ENCODE data around the gene COL6A5. TPM values are rescaled to one million over a fixed set of nuclear protein-coding genes. Genes with fewer than 3 reads are reported as not detected.
"Not testable (repeated sequence)": the region's sequence is repeated elsewhere in the genome, so short reads cannot be mapped to it uniquely, and the experiment has no call there.

The COL6A5 gene
- polyA plus RNA-seq, 1 experiment: not detected

DNA sequence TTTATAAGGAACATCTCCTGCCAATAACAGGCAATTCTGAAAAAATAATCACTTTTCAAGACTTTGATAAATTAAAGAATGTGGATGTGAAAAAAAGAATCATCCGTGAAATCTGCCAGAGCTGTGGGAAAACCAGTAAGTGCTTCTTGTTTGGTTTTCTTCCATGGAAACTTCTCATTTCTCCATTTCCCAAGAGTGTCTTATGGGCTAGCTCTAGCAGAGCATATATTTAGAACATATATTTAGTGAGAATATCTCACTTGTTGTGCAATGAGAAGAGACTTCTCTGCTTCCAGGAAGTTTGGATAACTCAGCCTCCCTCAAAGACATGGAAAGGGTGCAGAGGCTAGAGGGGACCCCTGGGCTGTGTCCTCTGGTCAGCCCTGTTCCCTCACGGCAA is 49.9 kb downstream of the COL6A5 start:
- CTCF ChIA-PET: no interaction called here
- Histone ChIP-seq H3K4me3 (ENCODE audit: low read depth, low read length) (no peak overlapping the region), H3K27me3 (ENCODE audit: control insufficient read depth, insufficient read depth, low read length) (no peaks in the 10 kb centered on the region), H3K36me3 (ENCODE audit: control insufficient read depth, insufficient read depth, low read length) (no peaks in the 10 kb centered on the region)
- TF ChIP-seq, protein P1, sequence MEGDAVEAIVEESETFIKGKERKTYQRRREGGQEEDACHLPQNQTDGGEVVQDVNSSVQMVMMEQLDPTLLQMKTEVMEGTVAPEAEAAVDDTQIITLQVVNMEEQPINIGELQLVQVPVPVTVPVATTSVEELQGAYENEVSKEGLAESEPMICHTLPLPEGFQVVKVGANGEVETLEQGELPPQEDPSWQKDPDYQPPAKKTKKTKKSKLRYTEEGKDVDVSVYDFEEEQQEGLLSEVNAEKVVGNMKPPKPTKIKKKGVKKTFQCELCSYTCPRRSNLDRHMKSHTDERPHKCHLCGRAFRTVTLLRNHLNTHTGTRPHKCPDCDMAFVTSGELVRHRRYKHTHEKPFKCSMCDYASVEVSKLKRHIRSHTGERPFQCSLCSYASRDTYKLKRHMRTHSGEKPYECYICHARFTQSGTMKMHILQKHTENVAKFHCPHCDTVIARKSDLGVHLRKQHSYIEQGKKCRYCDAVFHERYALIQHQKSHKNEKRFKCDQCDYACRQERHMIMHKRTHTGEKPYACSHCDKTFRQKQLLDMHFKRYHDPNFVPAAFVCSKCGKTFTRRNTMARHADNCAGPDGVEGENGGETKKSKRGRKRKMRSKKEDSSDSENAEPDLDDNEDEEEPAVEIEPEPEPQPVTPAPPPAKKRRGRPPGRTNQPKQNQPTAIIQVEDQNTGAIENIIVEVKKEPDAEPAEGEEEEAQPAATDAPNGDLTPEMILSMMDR (IDR thresholded peaks at IDR 0.05; ENCODE audit: insufficient read depth, low read depth, low read length): no peak
- POLR2A ChIA-PET: no interaction called here
- DNase-seq (ENCODE audit: low read depth): no peak

DNA sequence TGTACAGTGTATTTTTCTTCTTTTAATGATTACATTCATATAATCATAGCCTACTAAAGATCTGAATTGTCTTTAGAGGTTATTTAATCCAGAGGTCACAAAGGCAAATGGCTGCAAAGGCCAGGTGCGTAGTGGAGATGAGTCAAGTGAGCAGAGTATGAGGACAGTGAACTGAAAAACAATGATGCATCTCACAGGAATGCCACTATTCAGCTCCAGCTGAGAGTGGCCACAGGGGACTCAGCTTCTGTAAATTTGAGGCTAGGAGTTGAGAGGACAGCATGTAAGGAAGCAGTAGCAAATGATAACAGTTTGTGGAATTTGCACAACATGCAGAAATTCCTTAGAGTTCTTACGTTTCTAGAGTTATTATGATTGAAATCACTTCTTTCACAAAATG is 50.4 kb downstream of the COL6A5 start:
- no peaks in the 10 kb centered on the region for H3K27me3 ChIP-seq (ENCODE audit: control insufficient read depth, insufficient read depth, low read length)
- DNase-seq (ENCODE audit: low read depth): no peak
- no peak overlapping the region for H3K4me3 ChIP-seq (ENCODE audit: low read depth, low read length)
- TF ChIP-seq, protein P1 (IDR thresholded peaks at IDR 0.05; ENCODE audit: insufficient read depth, low read depth, low read length): no peak
- no peaks in the 10 kb centered on the region for H3K36me3 ChIP-seq (ENCODE audit: control insufficient read depth, insufficient read depth, low read length)
- ChIA-PET CTCF (no interaction called here), POLR2A (no interaction called here)

DNA sequence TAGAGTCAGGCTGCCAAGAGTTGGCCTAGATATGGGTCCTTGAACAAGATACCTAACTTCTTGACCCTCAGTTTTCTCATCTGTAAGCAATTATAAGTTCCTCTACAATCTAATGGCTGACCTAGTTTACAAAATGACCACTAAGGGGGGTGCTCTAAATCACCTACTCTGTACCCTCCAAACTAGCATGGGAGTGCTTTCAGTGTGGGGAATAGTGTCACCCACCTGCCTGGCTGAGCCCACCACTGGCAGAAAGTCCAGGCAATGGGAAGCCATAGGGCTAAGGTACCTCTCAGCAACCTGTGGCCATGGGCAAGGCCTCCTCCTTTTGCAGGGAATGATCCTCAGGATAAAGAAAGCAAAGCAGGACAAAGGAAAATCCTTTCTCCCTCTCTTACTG is 58.9 kb downstream of the COL6A5 start:
- ChIA-PET CTCF (no interaction called here), POLR2A (no interaction called here)
- Histone ChIP-seq H3K27me3 (ENCODE audit: control insufficient read depth, insufficient read depth, low read length) (no peaks in the 10 kb centered on the region), H3K4me3 (ENCODE audit: low read depth, low read length) (no peak overlapping the region), H3K36me3 (ENCODE audit: control insufficient read depth, insufficient read depth, low read length) (no peaks in the 10 kb centered on the region)
- TF ChIP-seq, protein P1 (IDR thresholded peaks at IDR 0.05; ENCODE audit: insufficient read depth, low read depth, low read length): no peak
- no peak for DNase-seq (ENCODE audit: low read depth)

DNA sequence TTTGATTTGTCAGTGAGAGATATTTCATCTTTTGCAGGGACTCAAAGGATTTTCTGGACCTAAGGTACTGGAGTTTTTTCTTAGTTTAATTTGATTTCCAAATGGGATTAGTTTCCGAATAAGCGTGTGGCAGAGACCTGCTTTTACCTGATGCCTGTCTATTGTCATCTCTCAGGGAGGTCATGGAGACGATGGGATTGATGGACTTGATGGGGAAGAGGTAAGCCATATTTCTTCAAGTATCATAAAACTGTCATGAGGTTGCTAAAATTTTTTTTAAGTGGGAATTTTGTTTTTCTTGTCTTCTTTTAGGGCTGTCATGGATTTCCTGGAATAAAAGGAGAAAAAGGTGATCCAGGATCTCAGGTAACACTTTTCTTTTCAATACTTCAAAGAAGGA is 60.5 kb downstream of the COL6A5 start:
- ChIA-PET CTCF (no interaction called here), POLR2A (no interaction called here)
- no peak overlapping the region for H3K4me3 ChIP-seq (ENCODE audit: low read depth, low read length)
- H3K27me3 ChIP-seq (ENCODE audit: control insufficient read depth, insufficient read depth, low read length): no peaks in the 10 kb centered on the region
- no peak for DNase-seq (ENCODE audit: low read depth)
- TF ChIP-seq, protein P1 (IDR thresholded peaks at IDR 0.05; ENCODE audit: insufficient read depth, low read depth, low read length): no peak
- H3K36me3 ChIP-seq (ENCODE audit: control insufficient read depth, insufficient read depth, low read length): no peaks in the 10 kb centered on the region

DNA sequence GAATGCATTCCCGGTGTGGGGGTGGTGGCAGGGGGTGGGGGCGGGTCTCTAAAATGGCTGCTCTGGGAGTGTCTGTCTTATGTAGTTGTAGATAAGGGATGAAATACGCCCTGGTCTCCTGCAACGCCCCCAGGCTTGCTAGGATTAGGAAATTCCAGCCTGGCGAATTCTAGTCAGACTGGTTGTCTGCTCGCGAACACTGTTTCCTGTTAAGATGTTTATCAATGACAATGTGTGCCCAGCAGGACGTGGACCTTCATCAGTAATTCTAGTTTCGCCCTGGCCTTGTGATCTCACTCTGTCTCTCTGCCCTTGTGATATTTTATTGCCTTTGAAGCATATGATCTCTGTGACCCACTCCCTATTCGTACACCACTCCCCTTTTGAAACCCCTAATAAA is 62.8 kb downstream of the COL6A5 start:
- POLR2A ChIA-PET; H3K4me3 ChIP-seq (ENCODE audit: low read depth, low read length); H3K27me3 ChIP-seq (ENCODE audit: control insufficient read depth, insufficient read depth, low read length); CTCF ChIA-PET; DNase-seq (ENCODE audit: low read depth); H3K36me3 ChIP-seq (ENCODE audit: control insufficient read depth, insufficient read depth, low read length): not testable (repeated sequence)

DNA sequence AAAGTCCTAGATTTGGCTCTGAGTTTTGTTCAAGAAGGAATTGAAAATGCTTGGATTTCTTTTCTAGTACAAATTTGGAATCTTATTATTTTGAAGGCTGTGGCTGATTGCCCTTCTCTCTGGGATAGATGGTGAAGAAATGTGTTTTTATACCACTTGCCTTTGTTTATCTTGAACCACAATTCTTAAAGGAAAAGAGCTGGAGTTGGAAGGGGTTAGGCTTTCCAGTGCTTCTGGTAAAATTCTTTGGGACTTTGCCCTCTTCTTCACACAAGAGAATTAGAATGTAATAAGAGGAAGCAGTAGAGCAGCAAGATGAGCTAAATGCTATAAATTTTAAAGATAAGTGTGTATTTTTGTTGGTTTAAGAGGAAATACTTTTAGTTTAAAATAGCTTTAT is 65.8 kb downstream of the COL6A5 start:
- TF ChIP-seq, protein P1 (IDR thresholded peaks at IDR 0.05; ENCODE audit: insufficient read depth, low read depth, low read length): no peak
- CTCF ChIA-PET: no interaction called here

More for the DNA sequence above, 65.8 kb downstream of the COL6A5 start:
- Histone ChIP-seq H3K36me3 (ENCODE audit: control insufficient read depth, insufficient read depth, low read length) (no peaks in the 10 kb centered on the region), H3K27me3 (ENCODE audit: control insufficient read depth, insufficient read depth, low read length) (no peaks in the 10 kb centered on the region), H3K4me3 (ENCODE audit: low read depth, low read length) (no peak overlapping the region)
- POLR2A ChIA-PET: no interaction called here
- no peak for DNase-seq (ENCODE audit: low read depth)
